HUES48 (cell line): Measurements from ENCODE around the gene SEMA3F.
A peak's percentile ranks its signal among the peaks of the same experiment; 100 is the strongest.
"Not testable (repeated sequence)": the region's sequence is repeated elsewhere in the genome, so short reads cannot be mapped to it uniquely, and the experiment has no call there.

Source experiments
- H3K27ac ChIP-seq: one replicate; pipeline ENCODE4 v1.7.0; 2013; ENCODE audit warnings: low read depth, low read length, inconsistent platforms
- H3K27me3 ChIP-seq: 2 replicates; pipeline ENCODE4 v1.6.1; 2013; ENCODE audit warnings: mild to moderate bottlenecking, low read length; ENCODE audit not compliant: control insufficient read depth, insufficient read depth
- H3K36me3 ChIP-seq: 2 replicates; pipeline ENCODE4 v1.6.1; 2013; ENCODE audit warnings: low read length; ENCODE audit not compliant: control insufficient read depth, insufficient read depth
- H3K4me1 ChIP-seq: 2 replicates; pipeline ENCODE4 v1.6.1; 2013; ENCODE audit warnings: mild to moderate bottlenecking, low read length; ENCODE audit not compliant: control insufficient read depth, insufficient read depth
- H3K4me3 ChIP-seq: 2 replicates; pipeline ENCODE4 v1.5.1; 2013; ENCODE audit warnings: mild to moderate bottlenecking, low read depth, low read length
- H3K9ac ChIP-seq: 2 replicates; pipeline ENCODE4 v1.6.1; 2013; ENCODE audit warnings: mild to moderate bottlenecking, low read depth, low read length, moderate library complexity
- H3K9me3 ChIP-seq: 2 replicates; pipeline ENCODE4 v1.6.1; 2013; ENCODE audit warnings: low read length; ENCODE audit not compliant: control insufficient read depth, insufficient read depth

SEMA3F gene

GRCh38 chr3:50207359-50208042, 52.4 kb downstream of the SEMA3F start:
- Histone ChIP-seq H3K9ac (no peak overlapping the region), H3K4me3 (no peak overlapping the region), H3K27me3 (peaks cover 30% of the 10 kb centered on the region), H3K9me3 (no peaks in the 10 kb centered on the region), H3K27ac (no peak overlapping the region), H3K36me3 (no peaks in the 10 kb centered on the region), H3K4me1 (peaks cover 18% of the 10 kb centered on the region)

GRCh38 chr3:50208677-50209344, 53.7 kb downstream of the SEMA3F start:
- no peak overlapping the region for H3K9ac ChIP-seq
- no peaks in the 10 kb centered on the region for H3K36me3 ChIP-seq
- no peak overlapping the region for H3K27ac ChIP-seq
- peaks cover 26% of the 10 kb centered on the region for H3K27me3 ChIP-seq
- no peaks in the 10 kb centered on the region for H3K9me3 ChIP-seq
- H3K4me3 ChIP-seq = no peak overlapping the region
- H3K4me1 ChIP-seq = peaks cover 15% of the 10 kb centered on the region

- peak overlapping the region; percentile 42 for H3K27ac ChIP-seq
- no peaks in the 10 kb centered on the region for H3K36me3 ChIP-seq
- H3K9me3 ChIP-seq = no peaks in the 10 kb centered on the region
- H3K9ac ChIP-seq = no peak overlapping the region
- peaks cover 15% of the 10 kb centered on the region for H3K4me1 ChIP-seq
- H3K4me3 ChIP-seq = no peak overlapping the region
- H3K27me3 ChIP-seq = peaks cover 18% of the 10 kb centered on the region
Observed at GRCh38 chr3:50210176-50210509, 55.0 kb downstream of the SEMA3F start.

GRCh38 chr3:50210510-50211367, 55.6 kb downstream of the SEMA3F start:
- no peaks in the 10 kb centered on the region for H3K9me3 ChIP-seq
- H3K36me3 ChIP-seq = no peaks in the 10 kb centered on the region
- H3K27ac ChIP-seq = peak overlapping the region; percentile 42
- H3K9ac ChIP-seq = no peak overlapping the region
- peaks cover 12% of the 10 kb centered on the region for H3K27me3 ChIP-seq
- no peak overlapping the region for H3K4me3 ChIP-seq
- peaks cover 15% of the 10 kb centered on the region for H3K4me1 ChIP-seq

GRCh38 chr3:50211368-50211717, 56.2 kb downstream of the SEMA3F start:
- H3K4me3 ChIP-seq, H3K9me3 ChIP-seq, H3K9ac ChIP-seq, H3K27me3 ChIP-seq, H3K36me3 ChIP-seq: not testable (repeated sequence)
- Histone ChIP-seq H3K27ac (peak overlapping the region; percentile 42), H3K4me1 (peaks cover 15% of the 10 kb centered on the region)

- no peaks in the 10 kb centered on the region for H3K9me3 ChIP-seq
- no peaks in the 10 kb centered on the region for H3K36me3 ChIP-seq
- no peak overlapping the region for H3K9ac ChIP-seq
- peaks cover 1% of the 10 kb centered on the region; the same call in 1 of the 2 replicates for H3K27me3 ChIP-seq
- no peak overlapping the region for H3K4me3 ChIP-seq
- no peak overlapping the region for H3K27ac ChIP-seq
- peaks cover 15% of the 10 kb centered on the region for H3K4me1 ChIP-seq
Observed at GRCh38 chr3:50211930-50212329, 56.8 kb downstream of the SEMA3F start.

GRCh38 chr3:50212502-50212901, 57.4 kb downstream of the SEMA3F start:
- Histone ChIP-seq H3K9me3 (no peaks in the 10 kb centered on the region), H3K4me3 (no peak overlapping the region), H3K36me3 (no peaks in the 10 kb centered on the region), H3K9ac (no peak overlapping the region), H3K4me1 (peaks cover 15% of the 10 kb centered on the region), H3K27ac (no peak overlapping the region), H3K27me3 (no peaks in the 10 kb centered on the region)

- no peak overlapping the region for H3K4me3 ChIP-seq
- no peak overlapping the region for H3K27ac ChIP-seq
- peaks cover 15% of the 10 kb centered on the region for H3K4me1 ChIP-seq
- no peaks in the 10 kb centered on the region for H3K9me3 ChIP-seq
- H3K9ac ChIP-seq = no peak overlapping the region
- H3K36me3 ChIP-seq = no peaks in the 10 kb centered on the region
- H3K27me3 ChIP-seq = no peaks in the 10 kb centered on the region
Observed at GRCh38 chr3:50212971-50213370, 57.8 kb downstream of the SEMA3F start.

GRCh38 chr3:50213373-50213772, 58.2 kb downstream of the SEMA3F start:
- Histone ChIP-seq H3K36me3 (no peaks in the 10 kb centered on the region), H3K4me1 (peaks cover 15% of the 10 kb centered on the region), H3K4me3 (no peak overlapping the region), H3K9ac (no peak overlapping the region), H3K27me3 (no peaks in the 10 kb centered on the region), H3K27ac (no peak overlapping the region), H3K9me3 (no peaks in the 10 kb centered on the region)

GRCh38 chr3:50214824-50215223, 59.7 kb downstream of the SEMA3F start:
- H3K27me3 ChIP-seq = no peaks in the 10 kb centered on the region
- no peaks in the 10 kb centered on the region for H3K36me3 ChIP-seq
- H3K4me3 ChIP-seq = no peak overlapping the region
- no peak overlapping the region for H3K27ac ChIP-seq
- H3K9me3 ChIP-seq = no peaks in the 10 kb centered on the region
- H3K9ac ChIP-seq = no peak overlapping the region
- H3K4me1 ChIP-seq = peaks cover 14% of the 10 kb centered on the region

GRCh38 chr3:50215529-50215928, 60.4 kb downstream of the SEMA3F start:
- Histone ChIP-seq H3K27ac (no peak overlapping the region), H3K4me1 (peaks cover 7% of the 10 kb centered on the region), H3K27me3 (no peaks in the 10 kb centered on the region), H3K9me3 (no peaks in the 10 kb centered on the region), H3K9ac (no peak overlapping the region), H3K4me3 (no peak overlapping the region), H3K36me3 (no peaks in the 10 kb centered on the region)
